GM12892 (cell line): Measurements from ENCODE around the gene PEAK1.
"Not testable (repeated sequence)": the region's sequence is repeated elsewhere in the genome, so short reads cannot be mapped to it uniquely, and the experiment has no call there.

Experiments
- DNase-seq: peaks from one replicate; pipeline ENCODE4 v3.0.0; 2011; ENCODE audit not compliant: insufficient read length
- FAIRE-seq: peaks from 2 replicates; lab custom pipeline; 2011; peaks lifted over from hg19 to GRCh38; lab: Jason Lieb, UNC
- POLR2A ChIP-seq: IDR thresholded peaks from 2 replicates; pipeline ENCODE4 v1.6.1; 2011; ENCODE audit warnings: low read depth, low read length, control low read depth
- POLR2AphosphoS5 ChIP-seq: IDR thresholded peaks from 2 replicates; pipeline ENCODE4 v1.6.1; 2011; ENCODE audit warnings: low read depth, low read length, control low read depth
- TAF1 ChIP-seq: IDR thresholded peaks from 2 replicates; pipeline ENCODE4 v1.6.1; 2011; ENCODE audit warnings: low read depth, mild to moderate bottlenecking, control low read depth, low read length, borderline replicate concordance

PEAK1 gene

DNA sequence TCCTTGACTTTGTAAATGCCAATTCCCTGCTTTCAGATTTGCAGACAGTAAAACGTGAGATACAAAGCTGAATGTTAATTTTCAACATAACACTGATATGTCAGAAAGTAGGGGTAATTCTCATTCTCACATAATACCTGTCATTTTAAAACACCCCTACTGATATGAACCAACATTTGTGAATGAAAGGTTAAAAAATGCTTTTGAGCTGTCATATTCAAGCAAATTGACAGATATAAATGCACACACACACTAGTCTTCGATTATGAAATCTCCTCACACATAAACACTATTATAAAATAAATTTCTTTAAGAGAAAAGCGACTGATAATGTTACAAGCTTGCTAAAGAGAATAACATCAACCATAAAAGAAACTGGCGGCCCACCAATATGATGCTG, 128.8 kb downstream of the PEAK1 start:
- DNase-seq (no peak), FAIRE-seq (no peak)
- TF ChIP-seq TAF1, result no peak
- no peak for TF ChIP-seq POLR2A
- TF ChIP-seq POLR2AphosphoS5, result no peak

DNA sequence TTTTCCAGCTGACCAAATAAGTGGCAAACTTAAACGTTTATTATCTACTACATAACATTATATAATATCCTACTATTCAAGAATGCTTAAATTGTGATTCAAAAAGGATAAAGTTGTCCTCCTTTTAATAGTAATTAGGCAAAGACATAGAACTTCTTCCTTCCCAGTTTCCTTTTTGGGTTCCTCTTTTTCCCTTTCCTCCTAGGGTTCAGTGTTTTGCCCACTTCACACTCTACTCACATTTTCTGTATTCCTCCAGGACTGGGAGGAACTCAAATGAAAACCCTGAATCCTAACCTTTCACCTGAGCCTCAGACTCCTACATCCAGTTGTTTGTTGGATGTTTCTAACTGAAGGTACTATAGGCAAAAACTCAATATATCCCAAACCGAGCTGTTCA, 132.5 kb downstream of the PEAK1 start:
- TF ChIP-seq TAF1, result no peak
- TF ChIP-seq POLR2A, result no peak
- TF ChIP-seq POLR2AphosphoS5, result no peak
- DNase-seq, result no peak
- no peak for FAIRE-seq

DNA sequence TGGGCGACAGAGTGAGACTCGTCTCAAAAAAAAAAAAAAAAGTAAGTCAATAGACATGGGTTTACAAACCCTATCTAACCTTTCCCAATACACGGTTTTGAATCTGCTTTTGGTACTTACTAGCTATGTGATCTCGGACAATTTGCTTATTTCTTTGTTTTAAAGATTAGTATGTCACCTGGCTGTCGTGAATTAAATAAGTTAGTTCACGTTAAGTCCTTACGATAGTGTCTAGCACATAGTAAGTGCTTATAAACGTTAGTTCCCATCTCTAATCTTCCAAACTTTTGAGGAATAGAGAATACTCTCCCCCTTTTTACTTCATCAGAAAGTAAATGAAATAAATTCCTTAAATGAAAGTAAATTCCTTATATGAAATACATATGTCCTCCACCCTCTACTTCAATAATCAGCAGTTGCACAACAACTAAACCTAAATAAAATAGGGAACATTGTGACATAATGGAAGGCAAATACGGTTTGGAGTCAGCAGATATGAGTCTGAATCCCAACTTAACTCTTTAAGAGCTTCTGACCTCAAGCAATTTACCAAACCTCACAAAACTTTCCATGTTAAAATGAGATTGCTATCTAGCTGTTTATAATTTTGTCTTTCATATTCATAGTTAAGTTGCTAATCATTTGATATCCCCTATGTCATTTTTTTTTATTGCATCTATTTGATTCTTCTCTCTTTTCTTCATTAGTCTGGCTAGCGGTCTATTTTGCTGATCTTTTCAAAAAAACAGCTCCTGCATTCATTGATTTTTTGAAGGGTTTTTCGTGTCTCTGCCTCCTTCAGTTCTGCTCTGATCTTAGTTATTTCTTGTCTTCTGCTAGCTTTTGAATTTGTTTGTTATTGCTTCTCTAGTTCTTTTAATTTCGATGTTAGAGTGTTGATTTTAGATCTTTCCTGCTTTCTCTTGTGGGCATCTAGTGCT, 134.6 kb downstream of the PEAK1 start:
- no peak for FAIRE-seq
- TF ChIP-seq POLR2AphosphoS5 (no peak), POLR2A (no peak), TAF1 (no peak)
- DNase-seq, result no peak

DNA sequence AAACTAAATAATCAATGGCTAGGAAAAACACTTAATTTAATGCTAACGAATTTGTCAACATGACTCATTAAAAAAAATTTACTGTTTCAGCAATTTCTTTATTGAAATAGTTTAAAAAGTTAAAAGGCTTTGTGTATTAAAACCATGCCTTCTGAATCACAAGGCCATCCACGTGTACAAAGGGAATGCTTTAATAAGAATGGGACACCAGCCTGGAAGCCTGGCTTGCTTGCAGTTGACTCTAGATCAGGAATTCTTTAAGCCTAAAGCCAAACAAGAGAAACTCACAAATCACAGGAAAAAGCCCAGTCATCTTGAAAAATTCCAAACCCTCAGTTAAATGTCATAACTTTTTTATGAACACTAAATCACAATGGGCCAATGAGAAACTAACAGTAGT, 137.6 kb downstream of the PEAK1 start:
- no peak for DNase-seq
- TF ChIP-seq POLR2AphosphoS5 (no peak), POLR2A (no peak), TAF1 (no peak)
- no peak for FAIRE-seq

DNA sequence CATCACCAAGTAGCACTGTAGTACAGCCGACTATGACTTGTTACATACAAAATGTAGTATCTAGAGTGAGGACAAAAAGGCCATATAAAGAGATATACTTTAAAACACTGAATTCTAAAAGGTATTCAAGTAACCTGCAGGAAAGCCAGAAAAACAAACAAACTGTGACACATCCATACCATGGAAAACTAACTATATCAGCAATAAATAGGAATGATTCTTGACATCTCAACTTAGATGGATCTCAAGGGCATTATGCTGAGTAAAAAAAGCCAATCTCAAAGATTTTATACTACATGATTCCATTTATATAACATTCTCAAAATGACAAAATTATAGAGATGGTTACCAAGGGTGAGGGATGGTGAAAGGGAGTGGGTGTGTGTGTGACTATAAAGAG, 143.0 kb downstream of the PEAK1 start:
- FAIRE-seq, result no peak
- DNase-seq, result no peak
- TF ChIP-seq TAF1, result no peak
- no peak for TF ChIP-seq POLR2A

DNA sequence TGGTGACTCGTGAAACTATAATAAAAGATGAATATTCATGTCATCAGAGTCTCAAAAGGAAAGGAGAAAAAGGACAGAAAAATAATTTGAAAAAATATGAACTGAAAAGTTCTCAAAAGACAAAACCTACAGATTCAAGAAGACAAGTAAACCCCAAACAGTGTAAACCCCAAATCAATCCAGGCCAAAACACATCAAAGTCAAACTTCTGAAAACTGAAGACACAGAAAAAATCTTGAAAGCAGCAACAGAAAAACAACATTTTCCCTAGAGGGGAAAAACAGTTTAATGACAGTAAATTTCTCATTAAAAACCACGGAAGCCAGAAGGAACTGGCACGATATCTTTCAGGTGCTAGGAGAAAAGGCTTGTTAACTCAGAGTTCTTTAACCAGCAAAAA, 143.8 kb downstream of the PEAK1 start:
- FAIRE-seq, result no peak
- DNase-seq, result no peak
- no peak for TF ChIP-seq POLR2A

DNA sequence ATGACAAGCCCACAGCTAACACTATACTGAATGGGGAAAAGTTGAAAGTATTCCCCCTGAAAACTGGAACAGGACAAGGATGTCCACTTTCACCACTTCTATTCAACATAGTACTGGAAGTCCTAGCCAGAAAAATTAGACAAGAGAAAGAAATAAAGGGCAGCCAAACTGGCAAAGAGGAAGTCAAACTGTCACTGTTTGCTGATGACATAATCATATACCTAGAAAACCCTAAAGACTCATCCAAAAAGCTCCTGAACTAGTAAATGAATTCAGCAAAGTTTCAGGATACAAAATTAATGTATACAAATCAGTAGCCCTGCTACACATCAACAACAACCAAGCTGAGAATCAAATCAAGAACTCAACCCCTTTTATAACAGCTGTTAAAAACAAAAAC, 146.8 kb downstream of the PEAK1 start:
- FAIRE-seq, DNase-seq: not testable (repeated sequence)

DNA sequence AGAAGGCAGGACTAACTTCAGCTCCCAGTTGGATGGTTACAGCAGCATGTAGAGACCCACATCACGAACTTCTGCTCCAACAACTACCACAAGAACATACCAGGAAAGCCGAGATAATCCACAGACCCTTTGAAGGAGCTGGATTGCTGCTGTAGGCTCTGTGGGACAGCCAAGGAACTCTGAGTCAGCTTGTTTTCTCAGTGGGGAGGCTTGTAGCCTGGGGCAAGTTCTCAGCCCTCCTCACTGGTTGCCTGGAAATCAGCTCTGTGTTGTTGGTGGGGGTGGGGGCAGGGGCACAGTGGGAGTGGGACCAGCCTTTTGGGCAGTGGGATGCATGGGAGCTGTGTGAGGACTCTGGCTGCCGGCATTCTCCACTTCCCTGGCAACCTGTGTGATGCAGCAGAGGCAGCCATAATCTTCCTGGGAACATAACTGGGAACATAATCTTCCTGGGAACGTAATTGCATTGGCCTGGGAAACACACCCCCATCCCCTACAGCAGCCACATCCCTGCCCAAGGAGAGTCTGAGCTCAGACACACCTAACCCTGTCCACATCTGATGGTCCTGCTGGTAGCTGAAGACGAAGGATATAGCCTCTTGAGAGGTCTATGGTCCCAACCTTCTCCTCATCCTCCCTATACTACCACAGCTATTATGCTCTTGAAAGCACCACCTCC, 153.1 kb downstream of the PEAK1 start:
- FAIRE-seq (no peak), DNase-seq (no peak)
- no peak for TF ChIP-seq TAF1
- TF ChIP-seq POLR2AphosphoS5, result no peak
- no peak for TF ChIP-seq POLR2A

DNA sequence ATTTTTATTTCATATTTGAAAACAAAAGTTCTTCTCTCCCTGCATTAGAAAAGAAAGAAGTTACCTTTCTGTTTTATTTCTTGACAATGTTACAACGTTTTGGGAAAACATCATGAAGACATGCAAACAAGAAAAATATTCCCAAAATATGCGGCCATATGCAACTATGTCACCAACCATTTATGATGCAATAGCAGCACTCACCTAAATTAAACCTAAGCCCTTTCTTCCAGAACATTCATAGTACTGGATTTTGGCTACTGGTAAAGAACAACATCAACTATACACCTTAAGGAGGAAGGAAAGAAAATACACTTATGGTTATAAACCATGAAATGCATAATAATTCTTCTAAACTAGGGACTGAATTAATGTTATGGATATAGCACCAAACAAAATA, 164.5 kb downstream of the PEAK1 start:
- no peak for TF ChIP-seq POLR2AphosphoS5
- no peak for TF ChIP-seq POLR2A
- no peak for TF ChIP-seq TAF1

DNA sequence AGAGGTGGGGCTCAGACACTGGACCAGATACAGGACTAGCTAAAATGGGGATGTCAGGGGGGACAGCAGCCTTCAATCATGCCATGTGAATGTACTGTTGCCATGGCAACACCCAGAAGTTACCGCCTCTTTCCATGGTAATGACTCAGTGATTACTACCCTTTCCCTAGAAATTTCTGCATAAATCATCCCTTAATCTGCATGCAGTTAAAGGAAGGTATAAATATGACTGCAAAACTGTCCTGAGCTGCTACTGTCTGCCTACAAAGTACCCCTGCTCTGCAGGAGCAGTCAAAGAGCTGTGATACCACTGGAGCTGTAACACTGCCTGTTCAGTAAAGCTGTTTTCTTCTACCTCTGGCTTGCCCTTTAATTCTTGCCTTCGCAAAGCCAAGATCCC, 168.2 kb downstream of the PEAK1 start:
- FAIRE-seq, result peak; percentile 46
- DNase-seq, result no peak

More for the DNA sequence above, 164.5 kb downstream of the PEAK1 start:
- FAIRE-seq (no peak), DNase-seq (no peak)

DNA sequence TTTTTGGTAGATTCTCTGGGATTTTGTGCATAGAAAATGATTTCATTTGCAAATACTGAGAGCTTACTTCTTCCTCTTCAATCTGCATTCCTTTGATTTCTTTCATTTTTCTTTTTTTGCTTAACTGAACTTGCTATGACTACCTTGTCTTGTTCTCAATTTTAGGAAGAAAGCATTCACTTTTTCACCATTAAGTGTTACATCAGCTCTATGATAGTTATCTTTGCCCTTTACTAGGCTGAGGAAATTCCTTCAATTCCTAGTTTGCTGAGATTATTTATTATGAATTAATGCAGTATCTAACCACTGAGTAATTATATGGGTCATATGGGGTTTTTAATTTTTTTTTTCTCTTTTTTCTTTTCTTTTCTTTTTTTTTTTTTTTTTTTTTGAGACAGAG, 172.8 kb downstream of the PEAK1 start:
- DNase-seq (no peak), FAIRE-seq (no peak)
- TF ChIP-seq TAF1, result no peak
- no peak for TF ChIP-seq POLR2AphosphoS5
- no peak for TF ChIP-seq POLR2A

More for the DNA sequence above, 168.2 kb downstream of the PEAK1 start:
- TF ChIP-seq POLR2A, result no peak
- TF ChIP-seq POLR2AphosphoS5, result no peak
- TF ChIP-seq TAF1, result no peak

DNA sequence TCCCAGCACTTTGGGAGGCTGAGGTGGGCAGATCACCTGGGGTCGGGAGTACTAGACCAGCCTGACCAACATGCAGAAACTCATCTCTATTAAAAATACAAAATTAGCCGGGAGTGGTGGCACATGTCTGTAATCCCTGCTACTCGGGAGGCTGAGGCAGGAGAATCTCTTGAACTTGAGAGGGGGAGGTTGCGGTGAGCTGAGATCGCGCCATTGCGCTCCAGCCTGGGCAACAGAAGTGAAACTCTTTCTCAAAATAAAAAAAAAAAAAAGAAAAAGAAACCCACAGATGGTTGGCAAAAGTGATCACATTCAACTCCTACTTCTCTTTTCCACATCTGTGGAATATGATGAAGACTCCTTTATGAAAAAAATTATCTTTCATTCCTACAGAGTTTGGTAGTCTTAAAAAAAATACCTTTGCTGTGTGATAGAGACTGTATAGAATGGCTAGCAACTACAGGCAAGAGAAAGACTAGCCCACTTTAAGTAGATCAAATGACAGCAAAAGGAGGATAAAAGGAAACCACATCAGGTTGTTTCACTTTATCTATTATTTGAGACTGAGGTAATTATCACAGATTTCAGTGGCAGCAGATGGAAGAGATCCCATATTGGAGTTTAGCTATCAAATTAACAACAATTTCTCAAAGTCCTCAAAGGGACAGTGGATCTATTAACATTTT, 176.0 kb downstream of the PEAK1 start:
- FAIRE-seq, result no peak
- DNase-seq, result no peak
- TF ChIP-seq TAF1 (no peak), POLR2AphosphoS5 (no peak), POLR2A (no peak)

DNA sequence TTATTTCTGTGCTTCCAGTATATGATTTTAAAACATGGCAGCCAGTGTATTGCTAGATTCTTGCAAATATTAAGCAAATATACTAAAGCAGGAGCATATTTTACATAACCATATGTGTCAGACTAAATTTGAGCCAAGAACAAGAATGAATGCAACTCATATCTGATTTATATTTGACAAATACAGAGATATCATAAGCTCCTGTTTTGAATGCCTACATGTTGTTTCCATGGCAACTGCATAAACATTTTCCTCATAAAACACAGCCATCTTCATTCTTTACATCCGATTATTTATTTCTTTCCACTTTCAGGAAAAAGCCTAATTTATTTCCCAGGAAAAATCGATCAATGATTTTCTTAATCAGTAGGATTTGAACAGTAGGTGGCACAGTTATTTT, 176.8 kb downstream of the PEAK1 start:
- FAIRE-seq (no peak), DNase-seq (no peak)
- no peak for TF ChIP-seq POLR2AphosphoS5
- TF ChIP-seq TAF1, result no peak
- TF ChIP-seq POLR2A, result no peak
